Prostate gland (tissue), 2 donors: ENCODE data around the gene KIF26B. TPM values are rescaled to one million over a fixed set of nuclear protein-coding genes. Genes with fewer than 3 reads are reported as not detected.
"Not testable (repeated sequence)": the region's sequence is repeated elsewhere in the genome, so short reads cannot be mapped to it uniquely, and the experiment has no call there.

Source experiments
- DNase-seq: peaks from one replicate; pipeline ENCODE4 v3.0.0-alpha.2; 2019; ENCODE audit warnings: low spot score
- H3K27ac ChIP-seq, 2 donors: fragments of 200-600 bp; sonication (generic); 2 replicates each; pipeline ENCODE4 v1.5.1; 2017 to 2019
- H3K27me3 ChIP-seq: fragments of 200-600 bp; sonication (generic); replicated peaks from 2 replicates; pipeline ENCODE4 v1.5.1; 2019; ENCODE audit not compliant: insufficient read depth
- H3K36me3 ChIP-seq, 2 donors: fragments of 200-600 bp; sonication (generic); 1 replicate in 1 of 2; 2 replicates in 1 of 2; pipeline versions ENCODE4 v1.5.1 to v1.8.1; 2017 to 2019
- H3K4me1 ChIP-seq: fragments of 200-600 bp; sonication (generic); replicated peaks from 2 replicates; pipeline ENCODE4 v1.5.1; 2019
- H3K4me3 ChIP-seq, 2 donors: fragments of 200-600 bp; sonication (generic); 2 replicates each; pipeline ENCODE4 v1.5.1; 2017 to 2019
- H3K9me3 ChIP-seq: fragments of 200-600 bp; sonication (generic); 2 replicates; pipeline ENCODE4 v1.5.1; 2017
- CTCF ChIP-seq, 4 experiments: fragments of 200-600 bp in 2 of 4; fragments of 450-650 bp in 2 of 4; sonication (generic) in 2 of 4; IDR thresholded peaks; 1 replicate in 3 of 4; 2 replicates in 1 of 4; pipeline ENCODE4 v1.5.1; 2016 to 2019; ENCODE audit warnings: antibody characterized with exemption in 4 of 4, mild to moderate bottlenecking in 2 of 4, moderate library complexity in 2 of 4
- POLR2A ChIP-seq: fragments of 450-650 bp; IDR thresholded peaks from one replicate; pipeline ENCODE4 v1.6.1; 2016; ENCODE audit warnings: antibody characterized with exemption, mild to moderate bottlenecking
- POLR2AphosphoS5 ChIP-seq: sonication (generic); formaldehyde crosslinking; IDR thresholded peaks from one replicate; pipeline ENCODE4 v1.6.1; 2017; ENCODE audit warnings: antibody characterized with exemption
- WGBS: methylation state at CpG from one replicate; pipeline ENCODE4 v1.1.5; 2018; 5-methylcytosine and 5-hydroxymethylcytosine counted together
- intact Hi-C: fragments of 100-400 bp; cut with DNase I; formaldehyde crosslinking; loops from one replicate; pipeline ENCODE4 v1.14.2; 2022
- total RNA-seq, 2 donors: library from RNA; depleted of rRNA; stranded (reverse); fragments of >200 nt; gene quantifications; one replicate each; pipeline ENCODE4 v1.1.0, GENCODE V29; 2016

KIF26B gene
- total RNA-seq, 2 donors from 2014 or later = 3.3 to 3.8 TPM

- no peak for TF ChIP-seq POLR2A
- TF ChIP-seq CTCF (IDR thresholded peaks at IDR 0.05) = no peak
- no peak for TF ChIP-seq POLR2AphosphoS5
- Histone ChIP-seq H3K36me3 (no peaks in the 10 kb centered on the region), H3K4me1 (no peaks in the 10 kb centered on the region), H3K27ac (no peak overlapping the region), H3K4me3 (no peak overlapping the region), H3K27me3 (no peaks in the 10 kb centered on the region), H3K9me3 (no peaks in the 10 kb centered on the region)
- DNase-seq = no peak
- intact Hi-C loops = no loop called here
- WGBS = 94% methylated on average over 12 of the region's 12 CpGs
These were observed 537.5 kb downstream of the KIF26B start for GRCh38 chr1:245692318-245692717.

GRCh38 chr1:245693116-245693793 lies 538.5 kb downstream of the KIF26B start:
- intact Hi-C loops = no loop called here
- H3K9me3 ChIP-seq = no peaks in the 10 kb centered on the region
- DNase-seq = no peak
- 89% methylated on average over 8 of the region's 8 CpGs for WGBS
- TF ChIP-seq POLR2AphosphoS5 (no peak), POLR2A (no peak), CTCF (IDR thresholded peaks at IDR 0.05) (no peak)
- no peaks in the 10 kb centered on the region for H3K4me1 ChIP-seq
- H3K27ac ChIP-seq = no peak overlapping the region
- H3K27me3 ChIP-seq = no peaks in the 10 kb centered on the region
- H3K4me3 ChIP-seq = no peak overlapping the region
- H3K36me3 ChIP-seq = no peaks in the 10 kb centered on the region

GRCh38 chr1:245693941-245694752 lies 539.4 kb downstream of the KIF26B start:
- TF ChIP-seq POLR2A = no peak
- no peak for TF ChIP-seq CTCF (IDR thresholded peaks at IDR 0.05)
- no peak for TF ChIP-seq POLR2AphosphoS5
- intact Hi-C loops = no loop called here
- Histone ChIP-seq H3K9me3 (no peaks in the 10 kb centered on the region), H3K27me3 (no peaks in the 10 kb centered on the region), H3K36me3 (no peaks in the 10 kb centered on the region), H3K4me3 (no peak overlapping the region), H3K4me1 (no peaks in the 10 kb centered on the region), H3K27ac (no peak overlapping the region)
- 90% methylated on average over 19 of the region's 19 CpGs for WGBS
- no peak for DNase-seq

GRCh38 chr1:245694753-245695195 lies 540.0 kb downstream of the KIF26B start:
- DNase-seq = no peak
- Histone ChIP-seq H3K36me3 (no peaks in the 10 kb centered on the region), H3K4me1 (no peaks in the 10 kb centered on the region), H3K27ac (no peak overlapping the region), H3K4me3 (no peak overlapping the region), H3K27me3 (no peaks in the 10 kb centered on the region), H3K9me3 (no peaks in the 10 kb centered on the region)
- TF ChIP-seq POLR2AphosphoS5 (no peak), CTCF (IDR thresholded peaks at IDR 0.05) (no peak), POLR2A (no peak)
- 67% methylated on average over 11 of the region's 11 CpGs for WGBS
- intact Hi-C loops = no loop called here

- Histone ChIP-seq H3K4me3 (no peak overlapping the region), H3K36me3 (no peaks in the 10 kb centered on the region), H3K27ac (no peak overlapping the region), H3K9me3 (no peaks in the 10 kb centered on the region), H3K27me3 (no peaks in the 10 kb centered on the region), H3K4me1 (no peaks in the 10 kb centered on the region)
- DNase-seq = no peak
- TF ChIP-seq CTCF (IDR thresholded peaks at IDR 0.05) = no peak
- TF ChIP-seq POLR2A = no peak
- TF ChIP-seq POLR2AphosphoS5 = no peak
- intact Hi-C loops = no loop called here
- 84% methylated on average over 8 of the region's 8 CpGs for WGBS
These were observed 540.4 kb downstream of the KIF26B start for GRCh38 chr1:245695211-245695610.

- H3K4me3 ChIP-seq, DNase-seq, H3K27ac ChIP-seq, H3K4me1 ChIP-seq, H3K27me3 ChIP-seq, intact Hi-C loops, H3K9me3 ChIP-seq, H3K36me3 ChIP-seq: not testable (repeated sequence)
- WGBS = 86% methylated on average over 11 of the region's 11 CpGs
These were observed 540.9 kb downstream of the KIF26B start for GRCh38 chr1:245695701-245696100.
